Fibroblast of skin of scalp (primary cell): ENCODE results near the gene HSD17B4.
"Not testable (repeated sequence)": the region's sequence is repeated elsewhere in the genome, so short reads cannot be mapped to it uniquely, and the experiment has no call there.

ENCODE experiments used
- DNase-seq: peaks from one replicate; pipeline ENCODE4 v3.0.0-alpha.2; 2013

The HSD17B4 gene

DNA sequence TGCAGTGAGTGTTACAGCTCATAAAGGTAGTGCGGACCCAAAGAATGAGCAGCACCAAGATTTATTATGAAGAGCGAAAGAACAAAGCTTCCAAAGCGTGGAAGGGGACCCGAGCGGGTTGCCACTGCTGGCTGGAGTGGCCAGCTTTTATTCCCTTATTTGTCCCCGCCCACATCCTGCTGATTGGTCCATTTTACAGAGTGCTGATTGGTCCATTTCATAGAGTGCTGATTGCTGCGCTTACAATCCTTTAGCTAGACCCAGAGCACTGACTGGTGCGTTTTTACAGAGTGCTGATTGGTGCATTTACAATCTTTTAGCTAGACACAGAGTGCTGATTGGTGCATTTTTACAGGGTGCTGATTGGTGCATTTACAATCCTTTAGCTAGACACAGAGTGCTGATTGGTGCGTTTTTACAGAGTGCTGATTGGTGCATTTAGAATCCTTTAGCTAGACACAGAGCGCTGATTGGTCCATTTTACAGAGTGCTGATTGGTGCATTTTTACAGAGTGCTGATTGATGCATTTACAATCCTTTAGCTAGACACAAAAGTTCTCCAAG lies 19.5 kb upstream of the HSD17B4 start:
- DNase-seq = not testable (repeated sequence)

DNA sequence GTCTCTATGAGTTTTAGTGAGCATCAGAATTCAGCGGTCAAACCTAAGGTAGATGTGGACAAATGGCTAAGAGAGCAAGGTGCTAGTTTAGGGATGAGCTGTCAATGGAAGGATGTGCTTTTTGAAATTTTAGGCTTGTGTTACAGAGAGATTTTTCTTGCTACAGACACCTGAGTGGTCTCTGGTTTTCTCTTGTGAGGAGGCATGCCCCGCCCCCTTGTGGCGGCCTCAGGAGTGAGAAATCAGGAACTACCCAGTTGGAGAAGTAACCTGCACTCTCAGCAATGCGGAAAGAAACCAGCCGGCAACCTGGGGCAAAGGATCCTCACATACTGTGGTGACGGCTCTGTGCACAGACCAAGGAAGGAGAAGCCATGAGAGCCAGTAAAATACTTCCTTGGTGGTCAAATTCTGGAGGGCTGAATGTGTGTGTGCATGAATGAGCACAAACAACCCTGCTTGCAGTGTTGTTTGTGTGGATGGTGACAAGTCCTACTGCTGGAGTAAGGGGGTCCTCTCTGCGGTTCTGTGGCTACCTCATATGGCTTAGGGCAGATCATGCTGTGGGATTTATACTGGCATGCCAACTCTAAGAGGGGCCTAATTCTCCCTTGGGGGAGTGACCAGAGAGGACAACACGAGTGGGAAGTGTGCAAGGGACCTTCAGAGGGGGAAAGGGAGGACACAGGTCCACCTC lies 16.7 kb upstream of the HSD17B4 start:
- peak; percentile 40 for DNase-seq

DNA sequence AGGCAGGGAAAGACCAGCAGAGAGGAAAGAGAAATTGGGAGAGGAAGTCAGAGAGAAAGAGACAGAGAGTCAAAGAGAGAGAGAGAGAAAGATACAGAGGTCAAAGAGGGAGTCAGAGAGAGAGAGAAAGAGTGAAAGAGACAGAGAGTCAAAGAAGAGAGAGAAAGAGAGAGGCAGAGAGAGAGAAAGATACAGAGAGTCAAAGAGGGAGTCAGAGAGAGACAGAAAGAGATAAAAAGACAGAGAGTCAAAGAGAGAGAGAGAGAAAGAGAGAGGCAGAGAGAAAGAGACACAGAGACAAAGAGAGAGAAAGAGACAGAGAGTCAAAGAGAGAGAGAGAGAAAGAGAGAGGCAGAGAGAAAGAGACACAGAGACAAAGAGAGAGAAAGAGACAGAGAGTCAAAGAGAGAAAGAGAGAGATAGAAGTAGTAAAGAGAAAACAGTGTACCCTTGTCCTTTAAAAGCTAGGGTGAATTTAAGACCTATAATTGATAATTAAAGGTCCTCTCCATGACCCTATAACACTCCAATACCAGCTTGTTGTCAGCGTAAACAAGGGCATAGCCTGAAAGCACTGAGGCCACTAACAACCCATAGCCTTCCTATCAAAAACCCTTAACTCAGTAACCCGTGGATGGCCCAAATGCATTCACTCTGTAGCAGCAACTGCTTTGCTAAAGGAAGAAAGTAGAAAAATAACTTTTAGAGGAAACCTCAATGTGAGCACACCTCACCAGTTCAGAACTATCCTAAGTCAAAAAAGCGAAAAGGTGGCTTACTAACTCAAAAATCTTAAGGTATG lies 14.3 kb upstream of the HSD17B4 start:
- not testable (repeated sequence) for DNase-seq

GRCh38 chr5:119438587-119438917 lies 13.7 kb upstream of the HSD17B4 start:
- not testable (repeated sequence) for DNase-seq

DNA sequence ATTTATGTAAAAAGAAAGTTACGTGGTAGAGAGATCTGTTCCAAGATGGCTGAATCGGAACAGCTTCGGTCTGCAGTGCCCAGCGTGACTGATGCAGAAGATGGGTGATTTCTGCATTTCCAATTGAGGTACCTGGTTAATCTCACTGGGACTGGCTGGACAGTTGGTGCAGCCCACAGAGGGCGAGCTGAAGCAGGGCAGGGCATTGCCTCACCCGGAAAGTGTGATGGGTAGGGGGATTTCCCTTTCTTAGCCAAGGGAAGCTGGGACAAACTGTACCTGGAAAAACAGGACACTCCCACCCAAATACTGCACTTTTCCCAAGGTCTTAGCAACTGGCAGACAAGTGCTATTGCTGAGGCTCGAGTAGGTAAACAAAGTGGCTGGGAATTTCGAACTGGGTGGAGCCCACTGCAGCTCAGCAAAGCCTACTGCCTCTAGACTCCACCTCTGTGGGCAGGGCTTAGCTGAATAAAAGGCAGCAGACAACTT lies 13.1 kb upstream of the HSD17B4 start:
- DNase-seq = no peak

DNA sequence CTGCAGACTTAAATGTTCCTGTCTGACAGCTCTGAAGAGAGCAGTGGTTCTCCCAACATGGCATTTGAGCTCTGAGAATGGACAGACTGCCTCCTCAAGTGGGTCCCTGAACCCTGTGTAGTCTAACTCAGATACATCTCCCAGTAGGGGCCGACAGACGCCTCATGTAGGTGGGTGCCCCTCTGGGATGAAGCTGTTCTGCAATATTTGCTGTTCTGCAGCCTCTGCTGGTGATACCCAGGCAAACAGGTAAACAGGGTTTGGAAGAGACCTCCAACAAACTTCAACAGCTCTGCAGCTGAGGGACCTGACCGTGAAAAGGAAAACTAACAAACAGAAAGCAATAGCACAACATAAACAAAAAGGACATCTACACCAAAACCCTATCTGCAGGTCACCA lies 12.7 kb upstream of the HSD17B4 start:
- not testable (repeated sequence) for DNase-seq

DNA sequence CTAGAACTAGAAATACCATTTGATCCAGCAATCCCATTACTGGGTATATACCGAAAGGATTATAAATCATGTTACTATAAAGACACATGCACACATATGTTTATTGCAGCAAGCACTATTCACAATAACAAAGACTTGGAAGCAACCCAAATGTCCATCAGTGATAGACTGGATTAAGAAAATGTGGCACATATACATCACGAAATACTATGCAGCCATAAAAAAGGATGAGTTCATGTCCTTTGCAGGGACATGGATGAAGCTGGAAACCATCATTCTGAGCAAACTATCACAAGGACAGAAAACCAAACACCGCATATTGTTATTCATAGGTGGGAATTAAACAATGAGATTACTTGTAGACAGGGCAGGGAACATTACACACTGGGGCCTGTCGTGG lies 7.7 kb upstream of the HSD17B4 start:
- not testable (repeated sequence) for DNase-seq

DNA sequence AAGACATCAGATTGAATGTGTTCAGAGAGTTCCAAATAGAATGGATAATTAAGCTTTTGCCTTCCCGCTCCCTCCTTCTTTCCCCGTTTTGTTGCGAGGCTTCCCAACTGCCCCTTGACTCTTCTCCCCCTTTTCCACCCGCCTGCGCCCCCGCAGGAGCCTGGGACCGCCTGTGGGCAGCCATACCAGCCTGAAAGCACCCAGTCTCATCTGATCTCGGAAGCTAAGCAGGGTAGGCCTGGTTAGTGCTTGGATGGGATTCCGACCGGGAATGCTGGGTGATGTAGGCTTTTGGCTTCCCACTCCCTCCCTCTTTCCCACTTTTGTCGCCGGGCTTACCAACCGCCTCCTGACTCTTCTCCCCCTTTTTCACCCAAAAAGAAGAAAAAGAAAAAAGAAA lies 6.8 kb upstream of the HSD17B4 start:
- DNase-seq = no peak

- no peak for DNase-seq
Measured at GRCh38 chr5:119449882-119450281, 2.4 kb upstream of the HSD17B4 start.

DNA sequence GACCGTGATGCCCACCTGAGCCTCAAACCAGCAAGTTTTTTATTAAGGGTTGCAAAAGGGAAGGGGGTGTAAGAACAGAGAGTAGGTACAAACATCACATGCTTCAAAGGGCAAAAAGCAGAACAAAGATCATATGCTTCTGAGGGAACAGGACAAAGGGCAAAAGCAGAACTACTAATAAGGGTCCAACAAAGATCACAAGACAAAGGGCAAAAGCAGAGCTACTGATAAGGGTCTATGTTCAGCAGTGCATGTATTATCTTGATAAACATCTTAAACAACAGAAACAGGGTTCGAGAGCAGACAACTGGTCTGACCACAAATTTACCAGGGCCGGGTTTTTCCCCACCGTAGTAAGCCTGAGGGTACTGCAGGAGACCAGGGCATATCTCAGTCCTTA lies 1.7 kb upstream of the HSD17B4 start:
- DNase-seq = not testable (repeated sequence)

GRCh38 chr5:119451561-119451960 lies 736 bp upstream of the HSD17B4 start:
- DNase-seq = no peak

DNA sequence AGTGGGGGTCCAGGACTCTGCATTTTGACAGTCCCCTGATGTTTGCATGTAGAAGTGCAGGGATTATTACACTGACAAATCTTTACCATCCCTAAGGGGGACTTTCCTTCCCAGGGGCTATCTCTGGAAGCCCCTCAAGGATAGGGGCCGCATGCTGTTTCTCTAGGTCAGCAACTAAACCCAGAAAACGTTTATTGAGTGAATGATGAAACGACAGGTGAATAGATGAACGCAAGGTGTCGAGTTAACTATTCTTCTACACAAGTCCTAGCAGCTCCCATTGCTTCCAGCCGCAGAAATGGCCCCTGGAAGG lies 281 bp upstream of the HSD17B4 start:
- no peak for DNase-seq

DNA sequence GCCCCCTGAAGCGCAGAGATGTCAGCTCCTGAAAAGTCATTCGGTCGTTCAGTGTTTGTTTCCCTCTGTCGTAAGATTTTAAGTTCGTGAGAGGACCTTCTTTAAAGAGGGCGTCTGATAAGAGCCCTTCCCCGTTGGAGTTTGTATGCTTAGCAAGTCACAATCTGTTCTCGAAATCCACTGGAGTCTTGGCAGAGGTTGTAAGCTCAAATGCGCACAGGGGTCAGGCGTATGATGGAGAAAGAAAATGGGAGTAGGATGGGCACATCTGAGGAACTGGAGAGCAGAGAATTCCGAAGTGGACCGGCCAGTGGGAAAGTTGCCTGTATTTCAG lies 710 bp downstream of the HSD17B4 start:
- DNase-seq = peak; percentile 5

GRCh38 chr5:119454171-119454570 lies 1.9 kb downstream of the HSD17B4 start:
- DNase-seq = no peak

GRCh38 chr5:119458911-119459632 lies 6.8 kb downstream of the HSD17B4 start:
- no peak for DNase-seq

DNA sequence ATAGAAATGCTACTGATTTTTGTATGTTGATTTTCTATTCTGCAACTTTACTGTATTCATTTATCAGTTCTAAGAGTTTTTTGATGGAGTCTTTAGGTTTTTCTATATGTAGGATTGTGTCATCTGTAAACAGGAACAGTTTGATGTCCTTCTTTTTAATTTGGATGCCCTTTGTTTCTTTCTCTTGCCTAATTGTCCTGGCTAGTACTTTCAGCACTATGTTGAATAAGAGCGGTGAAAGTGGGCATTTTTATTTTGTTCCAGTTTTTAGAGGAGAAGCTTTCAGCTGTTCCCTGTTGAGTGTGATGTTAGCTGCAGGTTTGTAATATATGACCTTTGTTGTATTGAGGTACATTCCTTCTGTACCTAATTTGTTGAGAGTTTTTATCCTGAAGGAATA lies 13.3 kb downstream of the HSD17B4 start:
- no peak for DNase-seq

DNA sequence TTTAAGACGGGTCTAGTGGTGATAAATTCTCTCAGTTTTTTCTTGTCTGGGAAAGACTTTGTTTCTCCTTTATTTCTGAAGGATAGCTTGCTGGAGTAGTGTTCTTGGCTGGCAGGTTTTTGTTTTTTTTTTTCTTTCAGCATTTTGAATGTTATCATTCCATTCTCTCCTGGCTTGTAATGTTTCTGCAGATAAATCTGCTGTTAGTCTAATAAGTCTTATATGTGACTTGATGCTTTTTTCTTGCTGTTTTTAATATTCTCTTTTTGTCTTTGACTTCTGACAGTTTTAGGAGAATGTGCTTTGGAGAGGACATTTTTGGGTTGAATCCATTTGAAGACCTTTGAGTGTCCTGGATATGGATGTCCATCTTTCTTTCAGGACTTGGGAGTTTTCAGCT lies 16.0 kb downstream of the HSD17B4 start:
- DNase-seq = no peak

DNA sequence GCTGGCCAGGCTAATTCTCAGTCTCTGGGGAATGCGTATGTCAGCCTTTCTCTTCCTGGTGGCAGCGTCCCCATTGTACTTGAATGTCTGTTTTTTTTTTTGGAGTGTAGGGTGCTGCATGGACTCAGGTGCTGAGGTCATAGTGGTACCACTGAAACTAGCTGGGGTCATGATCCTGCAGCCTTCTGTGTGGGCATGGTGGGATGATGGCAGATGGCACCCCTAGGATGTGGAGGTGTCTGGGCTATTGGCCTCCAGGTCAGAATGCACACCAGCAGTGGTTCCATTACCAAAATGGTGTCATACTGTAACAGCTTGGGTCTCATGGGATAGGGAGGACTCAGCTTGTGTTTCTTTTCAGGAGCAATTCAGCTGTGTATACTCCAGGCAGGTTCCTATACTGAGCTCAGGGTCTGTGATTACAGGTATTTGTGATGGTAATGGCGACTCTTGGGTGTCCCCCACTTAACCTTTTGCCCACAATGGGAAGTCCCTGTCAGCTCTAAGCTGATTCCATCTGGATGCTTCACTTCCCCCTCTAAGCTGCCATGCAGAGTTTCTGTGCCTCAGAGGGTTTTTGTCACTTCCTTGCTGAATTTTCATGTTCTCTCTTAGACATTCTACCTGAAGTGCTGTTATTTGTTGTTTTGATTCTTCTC lies 17.9 kb downstream of the HSD17B4 start:
- DNase-seq = no peak

DNA sequence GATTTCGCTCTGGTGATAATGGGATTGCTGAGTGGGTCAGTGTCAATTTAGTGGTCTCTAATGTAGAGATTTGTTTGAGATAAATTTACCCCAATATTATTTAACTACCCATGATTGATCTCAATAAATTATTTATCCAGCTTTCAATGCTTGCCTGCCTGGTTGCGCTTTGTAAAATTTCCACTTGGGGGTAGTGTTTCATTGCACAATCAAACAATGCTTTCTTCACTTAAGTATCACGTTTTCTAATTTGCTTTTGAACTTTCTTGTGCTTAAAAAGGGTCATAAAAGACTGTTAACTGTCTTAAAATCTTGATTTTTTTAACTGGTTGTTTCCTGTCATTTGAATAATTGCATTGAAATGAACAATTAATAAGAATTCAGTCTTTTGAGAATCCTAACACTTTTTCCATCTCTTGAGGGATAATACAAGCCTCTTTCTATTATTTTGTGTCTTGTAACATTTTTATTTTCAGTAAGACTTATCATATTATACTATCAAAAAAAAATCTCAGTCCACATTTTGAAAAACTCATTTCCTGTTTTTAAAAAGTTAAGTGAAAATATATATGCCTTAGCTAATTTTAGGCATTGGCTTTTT lies 18.7 kb downstream of the HSD17B4 start:
- peak; percentile 44 for DNase-seq

DNA sequence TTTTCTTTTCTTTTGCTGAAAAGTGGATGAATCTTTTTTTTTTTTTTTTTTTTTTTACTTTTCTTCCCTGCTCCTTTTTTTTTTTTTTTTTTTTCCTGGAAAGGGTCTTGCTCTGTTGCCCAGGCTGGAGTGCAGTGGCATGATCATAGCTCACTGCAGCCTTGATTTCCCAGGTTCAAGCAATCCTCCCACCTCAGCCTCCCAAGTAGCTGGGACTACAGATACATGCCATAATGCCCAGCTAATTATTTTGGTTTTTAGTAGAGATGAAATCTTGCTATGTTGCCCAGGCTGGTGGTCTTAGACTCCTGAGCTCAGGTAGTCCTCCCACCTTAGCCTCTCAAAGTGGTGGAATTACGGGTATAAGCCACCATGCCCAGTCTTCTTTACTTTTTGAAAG lies 20.9 kb downstream of the HSD17B4 start:
- DNase-seq = no peak

- no peak for DNase-seq
Measured at GRCh38 chr5:119476341-119476740, 24.0 kb downstream of the HSD17B4 start.

- DNase-seq = no peak
Measured at GRCh38 chr5:119478781-119479180, 26.5 kb downstream of the HSD17B4 start.
